GM12874 (cell line): Measurements from ENCODE around the gene HOXC11.

Source experiments
- TF ChIP-seq, protein P1 (sequence below): IDR thresholded peaks from 2 replicates; pipeline ENCODE4 v1.5.1; 2011; ENCODE audit warnings: low read depth, mild to moderate bottlenecking, control low read depth, low read length, moderate library complexity; ENCODE audit not compliant: insufficient read depth

Gene HOXC11

DNA sequence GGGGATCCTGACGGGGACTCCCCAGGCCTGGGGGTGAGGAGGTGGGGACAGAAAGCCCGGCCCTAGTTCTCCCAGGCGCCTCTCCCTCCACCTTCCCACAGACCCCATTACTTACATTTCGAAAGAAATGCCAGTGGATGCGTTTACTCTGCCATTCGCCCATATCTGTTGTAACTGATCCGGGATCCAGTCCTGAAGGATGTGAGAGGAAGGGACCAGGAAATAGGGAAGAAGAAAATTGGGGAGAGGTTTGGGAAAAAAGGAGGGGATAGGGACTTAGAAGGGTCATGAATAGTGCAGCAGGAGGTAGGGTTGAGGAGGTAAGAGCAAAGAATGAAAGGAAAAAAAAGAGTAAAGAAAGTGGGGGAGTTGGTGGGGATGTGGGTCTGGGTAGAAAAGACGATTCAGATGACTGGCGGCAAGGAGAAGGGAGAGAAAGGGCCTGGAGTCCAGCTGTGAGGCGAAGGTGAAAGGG is 17.1 kb upstream of the HOXC11 start:
- TF ChIP-seq, protein P1, sequence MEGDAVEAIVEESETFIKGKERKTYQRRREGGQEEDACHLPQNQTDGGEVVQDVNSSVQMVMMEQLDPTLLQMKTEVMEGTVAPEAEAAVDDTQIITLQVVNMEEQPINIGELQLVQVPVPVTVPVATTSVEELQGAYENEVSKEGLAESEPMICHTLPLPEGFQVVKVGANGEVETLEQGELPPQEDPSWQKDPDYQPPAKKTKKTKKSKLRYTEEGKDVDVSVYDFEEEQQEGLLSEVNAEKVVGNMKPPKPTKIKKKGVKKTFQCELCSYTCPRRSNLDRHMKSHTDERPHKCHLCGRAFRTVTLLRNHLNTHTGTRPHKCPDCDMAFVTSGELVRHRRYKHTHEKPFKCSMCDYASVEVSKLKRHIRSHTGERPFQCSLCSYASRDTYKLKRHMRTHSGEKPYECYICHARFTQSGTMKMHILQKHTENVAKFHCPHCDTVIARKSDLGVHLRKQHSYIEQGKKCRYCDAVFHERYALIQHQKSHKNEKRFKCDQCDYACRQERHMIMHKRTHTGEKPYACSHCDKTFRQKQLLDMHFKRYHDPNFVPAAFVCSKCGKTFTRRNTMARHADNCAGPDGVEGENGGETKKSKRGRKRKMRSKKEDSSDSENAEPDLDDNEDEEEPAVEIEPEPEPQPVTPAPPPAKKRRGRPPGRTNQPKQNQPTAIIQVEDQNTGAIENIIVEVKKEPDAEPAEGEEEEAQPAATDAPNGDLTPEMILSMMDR, result no peak

DNA sequence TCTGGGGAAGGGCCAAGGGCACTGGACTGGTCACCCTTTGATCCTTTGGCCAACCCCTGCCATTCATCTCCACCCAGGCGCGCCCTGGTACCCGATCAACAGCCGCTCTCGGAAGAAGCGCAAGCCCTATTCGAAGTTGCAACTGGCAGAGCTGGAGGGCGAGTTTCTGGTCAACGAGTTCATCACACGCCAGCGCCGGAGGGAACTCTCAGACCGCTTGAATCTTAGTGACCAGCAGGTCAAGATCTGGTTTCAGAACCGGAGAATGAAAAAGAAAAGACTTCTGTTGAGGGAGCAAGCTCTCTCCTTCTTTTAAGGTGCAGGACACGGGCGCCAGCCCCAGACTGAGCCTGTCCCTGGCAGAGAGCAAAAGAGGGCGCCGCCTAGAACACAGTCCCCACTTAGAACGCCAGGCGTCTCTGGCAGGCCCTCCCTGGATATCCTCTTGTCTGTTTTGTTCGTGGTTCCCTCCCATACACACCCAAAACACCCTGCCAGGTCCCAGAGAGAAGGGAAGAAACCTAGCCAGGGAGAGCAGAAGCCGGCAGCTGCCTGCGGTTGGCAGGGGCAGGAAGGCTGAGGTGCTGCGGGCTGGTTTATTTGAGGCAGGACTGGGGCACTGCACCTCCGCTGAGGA is 16.6 kb upstream of the HOXC11 start:
- TF ChIP-seq, protein P1, result no peak

DNA sequence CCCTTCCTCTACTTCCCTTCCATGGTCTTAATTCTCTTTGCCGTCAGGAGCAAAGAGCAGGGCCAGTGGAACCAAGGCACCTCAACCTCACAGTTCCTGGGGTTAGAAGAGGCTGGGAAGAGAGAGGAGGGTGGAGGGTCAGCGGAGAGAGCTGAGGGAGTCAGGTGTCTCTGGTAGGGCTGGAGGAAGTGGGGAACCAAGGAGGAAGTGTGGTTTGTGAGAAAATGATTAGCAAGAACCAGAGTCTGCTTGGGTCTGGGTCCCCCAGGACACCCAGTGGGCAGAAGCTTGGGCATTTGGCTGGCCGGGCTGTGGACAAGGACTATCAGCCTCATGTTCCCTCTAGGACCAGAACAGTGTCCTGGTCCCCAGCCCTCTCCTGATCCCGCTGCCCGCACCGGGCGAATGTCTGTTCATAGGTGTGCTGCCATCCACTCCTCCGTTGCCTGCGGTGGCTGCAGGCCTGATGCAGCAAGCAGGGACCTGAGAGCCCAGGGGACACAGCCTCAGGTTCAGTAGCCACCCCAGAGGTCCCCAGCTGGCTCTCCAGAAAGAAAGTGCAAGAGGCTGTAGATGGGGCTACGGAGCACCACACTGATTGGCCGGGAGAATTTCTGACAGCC is 15.9 kb upstream of the HOXC11 start:
- TF ChIP-seq, protein P1, result no peak

DNA sequence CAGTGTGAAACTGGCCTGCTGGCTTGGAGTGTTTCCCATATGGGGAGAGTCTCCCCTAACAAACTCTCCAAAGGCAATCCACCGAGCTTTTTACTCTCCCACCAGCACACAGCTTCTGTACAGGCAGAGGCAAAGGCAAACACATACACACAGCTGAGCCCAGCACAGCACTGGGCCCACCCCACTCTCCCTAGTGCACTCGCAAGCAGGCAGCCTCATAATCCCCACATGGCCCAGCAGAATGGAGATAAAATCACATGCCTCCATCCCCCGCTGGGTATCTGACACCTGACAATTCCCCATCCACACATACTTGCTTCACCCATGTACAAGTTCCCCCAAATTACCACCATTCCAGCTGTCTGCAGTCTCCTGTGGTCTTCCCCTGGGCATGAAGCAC is 14.8 kb upstream of the HOXC11 start:
- TF ChIP-seq, protein P1, result no peak

DNA sequence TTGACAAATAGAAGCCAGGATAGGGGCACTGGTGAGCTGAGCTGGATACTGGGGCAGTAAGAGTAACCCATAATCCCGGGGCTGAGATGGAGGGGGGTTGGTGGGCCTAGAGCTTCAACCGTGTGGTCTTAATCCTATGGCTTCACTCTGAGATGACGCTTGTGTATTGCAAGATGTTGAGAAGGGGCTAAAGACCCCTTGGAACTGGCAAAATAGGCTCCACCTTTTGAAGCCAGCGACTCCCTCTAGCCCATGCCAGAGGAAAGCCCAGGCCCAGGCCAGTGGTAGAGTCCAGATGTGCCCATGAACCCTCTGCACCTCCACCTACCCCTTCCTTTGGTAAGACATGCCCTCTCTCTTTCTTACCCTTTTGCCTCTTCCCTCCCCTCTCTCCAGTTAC is 13.6 kb upstream of the HOXC11 start:
- TF ChIP-seq, protein P1, result no peak

DNA sequence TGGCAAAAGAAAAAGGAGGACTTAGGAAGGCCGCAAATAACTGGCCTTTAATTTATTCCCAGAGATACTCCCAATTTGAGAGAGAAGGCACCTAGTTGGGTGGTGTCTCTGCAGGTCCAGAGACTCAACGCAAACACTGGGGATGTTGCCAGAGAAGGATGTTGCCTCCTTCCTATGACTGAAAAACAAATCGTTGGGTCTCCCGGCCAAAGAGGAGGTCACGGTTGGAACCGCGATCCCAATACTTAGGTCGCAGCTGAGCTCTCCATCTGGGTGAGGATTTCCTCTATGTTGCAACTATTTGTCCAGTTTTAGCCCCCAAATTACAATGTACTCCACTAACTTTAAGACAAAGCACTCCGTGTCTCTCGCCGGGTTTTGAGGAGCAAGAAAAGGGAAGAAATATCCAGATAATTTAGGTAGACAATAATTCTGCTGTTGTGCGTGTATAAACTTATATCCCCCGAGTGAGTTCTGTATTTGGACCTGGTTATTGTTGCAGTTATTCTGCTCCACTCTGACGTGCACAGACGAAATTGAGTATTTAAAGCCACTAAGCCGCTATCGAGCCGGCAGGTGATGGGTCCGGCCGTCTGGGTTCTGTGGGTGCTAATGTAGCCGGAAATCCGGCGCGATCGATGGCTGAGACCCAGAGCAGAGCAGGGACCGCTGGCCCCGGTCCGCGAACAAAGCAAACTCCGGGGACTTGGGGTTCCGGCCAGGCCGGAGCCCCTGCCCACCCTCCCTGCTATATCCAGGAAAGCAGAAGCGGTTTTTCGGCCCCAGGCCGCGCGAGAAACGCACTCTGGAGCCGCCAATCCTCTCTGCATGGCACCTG is 12.5 kb upstream of the HOXC11 start:
- TF ChIP-seq, protein P1, result no peak
